NB4 (cell line): ENCODE results near the gene AUTS2.

Source experiments
- DNase-seq: peaks from one replicate; pipeline ENCODE4 v3.0.0; 2010; ENCODE audit warnings: low read depth
- H3K4me3 ChIP-seq: one replicate; pipeline ENCODE4 v1.5.1; 2011; ENCODE audit warnings: mild to moderate bottlenecking, low read depth, low read length, moderate library complexity
- CTCF ChIP-seq: IDR thresholded peaks from one replicate; pipeline ENCODE4 v1.5.1; 2012; ENCODE audit warnings: low read depth, low read length
- MYC ChIP-seq: IDR thresholded peaks from 2 replicates; pipeline ENCODE4 v1.6.1; 2011; ENCODE audit warnings: low read depth, low read length
- POLR2A ChIP-seq: IDR thresholded peaks from 2 replicates; pipeline ENCODE4 v1.6.1; 2011; ENCODE audit warnings: mild to moderate bottlenecking; ENCODE audit not compliant: insufficient read length; ENCODE audit errors: extremely low read depth
- TF ChIP-seq, protein P1 (sequence below): IDR thresholded peaks from 2 replicates; pipeline ENCODE4 v1.6.1; 2011; ENCODE audit warnings: low read depth, low read length

AUTS2 gene

DNA sequence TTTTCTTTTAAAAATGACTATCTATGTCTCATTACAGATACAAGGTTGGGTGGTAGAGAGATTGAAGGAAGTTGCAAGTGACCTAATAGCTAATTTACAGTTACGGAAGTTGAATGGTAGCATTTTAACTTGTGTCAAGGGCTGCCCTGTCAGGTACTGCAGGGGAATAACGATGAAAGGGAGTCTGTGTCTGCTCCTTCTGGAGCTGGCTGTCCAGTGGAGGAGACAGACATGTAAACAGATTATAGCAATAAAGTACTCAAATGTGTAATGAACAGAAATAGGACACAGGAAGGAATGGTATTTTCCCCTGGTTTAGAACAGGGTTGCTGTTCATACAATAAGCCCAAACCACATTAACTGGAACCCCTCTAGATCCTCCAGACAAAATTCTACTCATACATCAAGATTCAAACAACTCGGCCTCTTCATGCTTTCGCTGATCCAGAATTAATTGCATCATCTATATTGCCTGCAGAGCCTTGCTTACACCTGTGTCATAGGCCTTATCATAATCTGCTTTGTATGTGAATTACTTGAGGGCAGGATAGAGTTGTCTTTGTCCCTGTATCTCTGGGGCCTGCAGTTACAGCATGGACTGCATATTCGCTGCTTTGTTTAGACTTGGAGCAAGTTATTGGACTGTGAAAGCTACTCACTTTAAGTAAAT, 42.8 kb downstream of the AUTS2 start:
- no peak for TF ChIP-seq CTCF
- TF ChIP-seq MYC: no peak
- TF ChIP-seq POLR2A: no peak
- TF ChIP-seq, protein P1, sequence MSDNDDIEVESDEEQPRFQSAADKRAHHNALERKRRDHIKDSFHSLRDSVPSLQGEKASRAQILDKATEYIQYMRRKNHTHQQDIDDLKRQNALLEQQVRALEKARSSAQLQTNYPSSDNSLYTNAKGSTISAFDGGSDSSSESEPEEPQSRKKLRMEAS: no peak
- no peak overlapping the region for H3K4me3 ChIP-seq
- no peak for DNase-seq

GRCh38 chr7:69643265-69643664, 45.0 kb downstream of the AUTS2 start:
- DNase-seq: no peak
- TF ChIP-seq MYC (no peak), CTCF (no peak), POLR2A (no peak)
- TF ChIP-seq, protein P1: no peak
- no peak overlapping the region for H3K4me3 ChIP-seq

- TF ChIP-seq, protein P1: no peak
- TF ChIP-seq POLR2A (no peak), MYC (no peak), CTCF (no peak)
- no peak for DNase-seq
- no peak overlapping the region for H3K4me3 ChIP-seq
Observed at GRCh38 chr7:69643708-69644445, 45.6 kb downstream of the AUTS2 start.

DNA sequence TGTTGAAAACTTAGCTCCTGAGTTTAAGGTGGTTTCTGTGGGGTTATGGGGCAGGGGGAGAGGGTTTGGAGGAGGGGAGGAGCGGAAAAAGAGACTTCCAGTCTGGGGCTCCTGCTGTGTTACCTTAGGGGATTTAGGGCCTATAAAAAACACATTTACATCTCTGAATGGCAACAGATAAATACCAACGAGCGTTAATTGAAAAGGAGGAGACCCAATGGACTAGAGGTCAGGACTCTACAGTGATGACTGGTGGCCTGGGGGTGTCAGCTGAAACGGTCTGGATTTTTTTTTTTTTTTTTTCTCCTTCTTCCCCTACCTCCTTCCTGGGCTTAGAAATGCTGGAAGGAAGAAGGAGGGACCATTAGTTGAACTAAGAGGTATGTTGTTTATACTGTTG, 47.4 kb downstream of the AUTS2 start:
- H3K4me3 ChIP-seq: no peak overlapping the region
- no peak for DNase-seq
- TF ChIP-seq, protein P1: no peak
- no peak for TF ChIP-seq CTCF
- no peak for TF ChIP-seq MYC

GRCh38 chr7:69651101-69651590, 52.9 kb downstream of the AUTS2 start:
- no peak for DNase-seq
- no peak overlapping the region for H3K4me3 ChIP-seq
- no peak for TF ChIP-seq CTCF
- TF ChIP-seq, protein P1: no peak
- TF ChIP-seq POLR2A: no peak
- TF ChIP-seq MYC: no peak
